Measurements from ENCODE around the gene MDK. TPM values are rescaled to one million over a fixed set of nuclear protein-coding genes. Genes with fewer than 3 reads are reported as not detected.
"Not testable (repeated sequence)": the region's sequence is repeated elsewhere in the genome, so short reads cannot be mapped to it uniquely, and the experiment has no call there.

Gene MDK
- total RNA-seq, 1 donor from 2014 or later, result 2.0 TPM

- ATAC-seq (peak; percentile 74), DNase-seq (ENCODE audit: low spot score) (no peak)
These were observed 14.1 kb upstream of the MDK start for GRCh38 chr11:46367244-46367915.

GRCh38 chr11:46367916-46368267 is 13.6 kb upstream of the MDK start:
- DNase-seq (ENCODE audit: low spot score), result no peak

GRCh38 chr11:46369458-46370152 is 11.9 kb upstream of the MDK start:
- ATAC-seq, result peak; percentile 66
- no peak for DNase-seq (ENCODE audit: low spot score)

More at GRCh38 chr11:46367916-46368267, 13.6 kb upstream of the MDK start:
- ATAC-seq, result no peak

GRCh38 chr11:46370253-46370652 is 11.2 kb upstream of the MDK start:
- ATAC-seq (no peak), DNase-seq (ENCODE audit: low spot score) (no peak)

- not testable (repeated sequence) for DNase-seq (ENCODE audit: low spot score); ATAC-seq
These were observed 10.2 kb upstream of the MDK start for GRCh38 chr11:46371262-46371661.

DNA sequence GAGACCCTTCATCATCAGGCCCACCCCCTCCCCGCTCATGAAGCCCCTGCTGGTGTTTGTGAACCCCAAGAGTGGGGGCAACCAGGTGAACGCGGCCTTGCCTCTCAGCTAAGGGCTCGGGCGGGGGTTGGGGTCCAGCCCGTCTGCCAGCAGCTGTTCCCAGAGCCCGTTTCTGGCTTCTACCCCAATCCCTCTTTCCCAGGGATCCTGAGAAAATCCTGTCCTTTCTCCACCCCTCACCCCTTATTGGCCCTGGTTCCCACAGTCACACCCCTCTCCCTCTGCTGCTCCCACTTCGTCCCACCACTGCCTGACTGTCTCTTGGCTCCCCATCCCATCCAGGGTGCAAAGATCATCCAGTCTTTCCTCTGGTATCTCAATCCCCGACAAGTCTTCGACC is 9.4 kb upstream of the MDK start:
- ATAC-seq (no peak), DNase-seq (ENCODE audit: low spot score) (no peak)

DNA sequence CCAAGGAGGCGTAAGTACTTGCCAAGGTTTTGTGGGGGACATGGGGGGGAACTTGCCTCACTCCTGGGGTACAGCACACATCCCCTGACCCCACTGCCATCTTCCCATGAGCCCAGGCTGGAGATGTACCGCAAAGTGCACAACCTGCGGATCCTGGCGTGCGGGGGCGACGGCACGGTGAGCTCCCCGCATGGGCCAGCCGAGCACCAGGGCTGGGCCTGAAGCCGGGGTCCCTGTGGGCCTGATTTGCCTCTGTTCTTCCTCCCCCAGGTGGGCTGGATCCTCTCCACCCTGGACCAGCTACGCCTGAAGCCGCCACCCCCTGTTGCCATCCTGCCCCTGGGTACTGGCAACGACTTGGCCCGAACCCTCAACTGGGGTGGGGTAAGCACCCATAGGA is 9.0 kb upstream of the MDK start:
- DNase-seq (ENCODE audit: low spot score); ATAC-seq: not testable (repeated sequence)

GRCh38 chr11:46373787-46374740 is 7.4 kb upstream of the MDK start:
- ATAC-seq, result no peak
- DNase-seq (ENCODE audit: low spot score), result no peak

GRCh38 chr11:46374815-46375214 is 6.7 kb upstream of the MDK start:
- no peak for DNase-seq (ENCODE audit: low spot score)
- no peak for ATAC-seq

DNA sequence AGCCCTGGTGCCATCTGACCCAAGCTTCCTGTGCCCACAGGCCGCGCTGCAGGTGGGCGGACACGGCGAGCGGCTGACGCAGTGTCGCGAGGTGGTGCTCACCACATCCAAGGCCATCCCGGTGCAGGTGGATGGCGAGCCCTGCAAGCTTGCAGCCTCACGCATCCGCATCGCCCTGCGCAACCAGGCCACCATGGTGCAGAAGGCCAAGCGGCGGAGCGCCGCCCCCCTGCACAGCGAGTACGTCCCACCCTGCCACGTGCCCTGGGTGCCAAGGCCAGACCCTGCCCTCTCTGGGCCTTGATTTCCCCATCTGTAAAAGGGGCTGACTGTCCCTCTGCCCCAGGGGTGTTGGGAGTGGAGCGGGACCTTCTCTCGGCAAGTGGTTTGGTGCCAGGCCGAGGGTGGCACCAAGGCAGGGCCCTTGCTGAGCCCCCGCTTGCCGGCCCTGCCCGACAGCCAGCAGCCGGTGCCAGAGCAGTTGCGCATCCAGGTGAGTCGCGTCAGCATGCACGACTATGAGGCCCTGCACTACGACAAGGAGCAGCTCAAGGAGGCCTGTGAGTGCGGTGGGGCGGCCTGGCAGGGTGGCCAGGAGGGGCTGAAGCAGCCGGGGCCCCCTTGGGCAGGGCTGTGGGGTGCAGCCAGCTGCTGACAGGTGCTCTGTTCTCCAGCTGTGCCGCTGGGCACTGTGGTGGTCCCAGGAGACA is 5.9 kb upstream of the MDK start:
- DNase-seq (ENCODE audit: low spot score), result no peak
- no peak for ATAC-seq

- DNase-seq (ENCODE audit: low spot score), result no peak
These were observed 5.0 kb upstream of the MDK start for GRCh38 chr11:46376258-46377050.

DNA sequence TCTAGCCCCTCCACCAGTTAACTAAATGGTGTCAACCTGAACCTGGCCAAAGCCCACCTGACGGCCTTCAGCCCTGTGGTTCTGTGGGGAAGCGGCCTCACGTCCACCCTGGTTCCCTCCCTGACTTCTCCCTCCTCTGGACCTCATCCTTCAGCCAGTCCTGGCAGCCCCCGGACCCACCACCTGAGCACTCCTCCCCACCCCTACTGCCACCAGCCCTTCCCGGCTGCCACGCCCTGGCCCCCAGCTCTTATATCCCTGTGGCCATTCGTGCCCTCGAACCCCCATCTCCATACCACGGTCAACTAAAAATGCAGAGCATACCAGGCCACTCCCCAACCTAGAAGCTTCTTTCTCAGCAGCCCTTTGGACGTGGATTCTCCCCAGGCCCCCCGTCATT is 4.2 kb upstream of the MDK start:
- DNase-seq (ENCODE audit: low spot score) (no peak), ATAC-seq (no peak)

More at GRCh38 chr11:46376258-46377050, 5.0 kb upstream of the MDK start:
- no peak for ATAC-seq

- no peak for ATAC-seq
- no peak for DNase-seq (ENCODE audit: low spot score)
These were observed 3.6 kb upstream of the MDK start for GRCh38 chr11:46377831-46378230.

GRCh38 chr11:46378296-46378695 is 3.2 kb upstream of the MDK start:
- no peak for DNase-seq (ENCODE audit: low spot score)
- ATAC-seq, result no peak

- DNase-seq (ENCODE audit: low spot score) (no peak), ATAC-seq (no peak)
These were observed 2.5 kb upstream of the MDK start for GRCh38 chr11:46378811-46379481.

DNA sequence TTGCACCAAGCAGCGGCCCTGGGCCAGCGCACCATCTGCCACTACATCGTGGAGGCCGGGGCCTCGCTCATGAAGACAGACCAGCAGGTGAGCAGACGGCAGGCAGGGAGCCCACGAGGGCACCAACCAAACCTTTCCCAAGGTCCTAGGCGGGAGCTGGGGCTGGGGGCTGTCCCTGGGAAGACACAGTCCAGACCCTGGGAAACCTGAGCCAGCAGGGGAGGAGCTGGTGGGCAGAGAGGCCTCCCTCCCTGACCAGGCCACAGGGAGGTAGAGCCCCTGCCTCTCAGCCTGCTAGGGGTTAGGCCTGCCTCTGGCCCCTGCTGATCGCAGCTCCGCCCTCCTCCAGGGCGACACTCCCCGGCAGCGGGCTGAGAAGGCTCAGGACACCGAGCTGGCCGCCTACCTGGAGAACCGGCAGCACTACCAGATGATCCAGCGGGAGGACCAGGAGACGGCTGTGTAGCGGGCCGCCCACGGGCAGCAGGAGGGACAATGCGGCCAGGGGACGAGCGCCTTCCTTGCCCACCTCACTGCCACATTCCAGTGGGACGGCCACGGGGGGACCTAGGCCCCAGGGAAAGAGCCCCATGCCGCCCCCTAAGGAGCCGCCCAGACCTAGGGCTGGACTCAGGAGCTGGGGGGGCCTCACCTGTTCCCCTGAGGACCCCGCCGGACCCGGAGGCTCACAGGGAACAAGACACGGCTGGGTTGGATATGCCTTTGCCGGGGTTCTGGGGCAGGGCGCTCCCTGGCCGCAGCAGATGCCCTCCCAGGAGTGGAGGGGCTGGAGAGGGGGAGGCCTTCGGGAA is 1.8 kb upstream of the MDK start:
- not testable (repeated sequence) for DNase-seq (ENCODE audit: low spot score); ATAC-seq

GRCh38 chr11:46380340-46381047 is 975 bp upstream of the MDK start:
- peak; percentile 77 for ATAC-seq
- DNase-seq (ENCODE audit: low spot score), result peak; percentile 70

All from left lobe of liver (tissue), 2 donors.